ENCODE results near the gene INPP5E.

GRCh38 chr9:136391737-136392537, 47.7 kb downstream of the INPP5E start:
- no peak for TF ChIP-seq POLR2A (IDR thresholded peaks at IDR 0.05)
- no peak for TF ChIP-seq CTCF (IDR thresholded peaks at IDR 0.05)
